Stimulated activated CD8-positive, alpha-beta memory T cell treated with anti-CD3 and anti-CD28 coated beads, Interleukin-4, amount 100 ng/mL, for 4 hours (primary cell): ENCODE measurements around the gene MAPKAPK2.

Experiments
- DNase-seq, 2 donors: peaks; one replicate each; pipeline ENCODE4 v3.0.0-alpha.2; 2020; ENCODE audit warnings: low read depth in 2 of 2, low spot score in 1 of 2

MAPKAPK2 gene

GRCh38 chr1:206660136-206660535, 24.6 kb upstream of the MAPKAPK2 start:
- DNase-seq, result no peak

GRCh38 chr1:206661161-206661820, 23.4 kb upstream of the MAPKAPK2 start:
- no peak for DNase-seq

- no peak for DNase-seq
Observed at GRCh38 chr1:206662396-206663092, 22.2 kb upstream of the MAPKAPK2 start.

GRCh38 chr1:206663362-206663761, 21.3 kb upstream of the MAPKAPK2 start:
- no peak for DNase-seq

- DNase-seq, result peak; percentile 32 to 50
Observed at GRCh38 chr1:206663832-206664652, 20.7 kb upstream of the MAPKAPK2 start.

- no peak for DNase-seq
Observed at GRCh38 chr1:206664740-206665139, 20.0 kb upstream of the MAPKAPK2 start.

- no peak for DNase-seq
Observed at GRCh38 chr1:206666031-206666561, 18.6 kb upstream of the MAPKAPK2 start.

- DNase-seq, result no peak
Observed at GRCh38 chr1:206666954-206667665, 17.6 kb upstream of the MAPKAPK2 start.

GRCh38 chr1:206668351-206668750, 16.4 kb upstream of the MAPKAPK2 start:
- DNase-seq, result no peak

- no peak for DNase-seq
Observed at GRCh38 chr1:206668874-206669410, 15.8 kb upstream of the MAPKAPK2 start.

- no peak for DNase-seq
Observed at GRCh38 chr1:206672011-206672688, 12.6 kb upstream of the MAPKAPK2 start.

- DNase-seq, result no peak
Observed at GRCh38 chr1:206672844-206673758, 11.6 kb upstream of the MAPKAPK2 start.

- no peak for DNase-seq
Observed at GRCh38 chr1:206674236-206674635, 10.5 kb upstream of the MAPKAPK2 start.

- no peak for DNase-seq
Observed at GRCh38 chr1:206674745-206675175, 9.9 kb upstream of the MAPKAPK2 start.

- no peak for DNase-seq
Observed at GRCh38 chr1:206676499-206676898, 8.2 kb upstream of the MAPKAPK2 start.

- DNase-seq, result no peak
Observed at GRCh38 chr1:206678490-206678889, 6.2 kb upstream of the MAPKAPK2 start.

- DNase-seq, result no peak
Observed at GRCh38 chr1:206679738-206680211, 4.9 kb upstream of the MAPKAPK2 start.

- no peak for DNase-seq
Observed at GRCh38 chr1:206680279-206680678, 4.4 kb upstream of the MAPKAPK2 start.

- no peak for DNase-seq
Observed at GRCh38 chr1:206681359-206681758, 3.3 kb upstream of the MAPKAPK2 start.
